ENCODE results near the gene TP73. TPM values are rescaled to one million over a fixed set of nuclear protein-coding genes. Genes with fewer than 3 reads are reported as not detected.
A peak's percentile ranks its signal among the peaks of the same experiment; 100 is the strongest.

Gene TP73
- total RNA-seq, 1 donor from 2014 or later: 0.14 TPM

GRCh38 chr1:3663999-3664699 is 11.8 kb downstream of the TP73 start:
- no peak for DNase-seq (ENCODE audit: missing footprints)
- no peak for ATAC-seq
- intact Hi-C loops (cut with DNase I): no loop called here

- intact Hi-C loops (cut with DNase I): no loop called here
- DNase-seq (ENCODE audit: missing footprints): no peak
- ATAC-seq: no peak
Observed at GRCh38 chr1:3664700-3665375, 12.5 kb downstream of the TP73 start.

- ATAC-seq: no peak
- peak; percentile 44 for DNase-seq (ENCODE audit: missing footprints)
- intact Hi-C loops (cut with DNase I): no loop called here
Observed at GRCh38 chr1:3668148-3668547, 15.8 kb downstream of the TP73 start.

GRCh38 chr1:3668585-3669300 is 16.4 kb downstream of the TP73 start:
- ATAC-seq (peak; percentile 90), DNase-seq (ENCODE audit: missing footprints) (peak; percentile 94)
- intact Hi-C loops (cut with DNase I): no loop called here

- DNase-seq (ENCODE audit: missing footprints) (no peak), ATAC-seq (no peak)
- intact Hi-C loops (cut with DNase I): no loop called here
Observed at GRCh38 chr1:3669421-3669821, 17.1 kb downstream of the TP73 start.

- no peak for DNase-seq (ENCODE audit: missing footprints)
- no peak for ATAC-seq
- intact Hi-C loops (cut with DNase I): no loop called here
Observed at GRCh38 chr1:3669971-3670431, 17.7 kb downstream of the TP73 start.

GRCh38 chr1:3670823-3671265 is 18.5 kb downstream of the TP73 start:
- intact Hi-C loops (cut with DNase I): no loop called here
- DNase-seq (ENCODE audit: missing footprints) (no peak), ATAC-seq (no peak)

- ATAC-seq (no peak), DNase-seq (ENCODE audit: missing footprints) (no peak)
- intact Hi-C loops (cut with DNase I): no loop called here
Observed at GRCh38 chr1:3671371-3672180, 19.3 kb downstream of the TP73 start.

- intact Hi-C loops (cut with DNase I): no loop called here
- ATAC-seq (no peak), DNase-seq (ENCODE audit: missing footprints) (peak; percentile 50)
Observed at GRCh38 chr1:3672231-3672970, 20.1 kb downstream of the TP73 start.

- ATAC-seq (no peak), DNase-seq (ENCODE audit: missing footprints) (peak; percentile 53)
- intact Hi-C loops (cut with DNase I): no loop called here
Observed at GRCh38 chr1:3672971-3673361, 20.6 kb downstream of the TP73 start.

GRCh38 chr1:3673381-3674099 is 21.2 kb downstream of the TP73 start:
- ATAC-seq (no peak), DNase-seq (ENCODE audit: missing footprints) (peak; percentile 42)
- intact Hi-C loops (cut with DNase I): no loop called here

- intact Hi-C loops (cut with DNase I): no loop called here
- DNase-seq (ENCODE audit: missing footprints) (peak; percentile 52), ATAC-seq (no peak)
Observed at GRCh38 chr1:3674100-3675094, 22.1 kb downstream of the TP73 start.

- intact Hi-C loops (cut with DNase I): no loop called here
- peak; percentile 45 for DNase-seq (ENCODE audit: missing footprints)
- ATAC-seq: no peak
Observed at GRCh38 chr1:3675436-3675835, 23.1 kb downstream of the TP73 start.

- ATAC-seq: no peak
- peak; percentile 45 for DNase-seq (ENCODE audit: missing footprints)
- intact Hi-C loops (cut with DNase I): no loop called here
Observed at GRCh38 chr1:3676581-3677470, 24.5 kb downstream of the TP73 start.

- DNase-seq (ENCODE audit: missing footprints) (peak; percentile 46), ATAC-seq (no peak)
- intact Hi-C loops (cut with DNase I): no loop called here
Observed at GRCh38 chr1:3677484-3677883, 25.2 kb downstream of the TP73 start.

All from Right ventricle myocardium inferior (tissue), 1 donor.